SK-N-SH treated with all-trans-retinoic acid at 6 μM for 48 hours (cell line): ENCODE results near the gene NDP.

Source experiments
- ATAC-seq: fragments of 200-7000 bp; cut with Tn5 transposase; 3 replicates; pipeline ENCODE4 v1.9.1; 2020; ENCODE audit warnings: mild to moderate bottlenecking, moderate library complexity
- ARNTL ChIP-seq: fragments of 450-650 bp; formaldehyde crosslinking; IDR thresholded peaks from 2 replicates; pipeline ENCODE4 v1.5.0; 2020; ENCODE audit warnings: low read depth, mild to moderate bottlenecking, moderate library complexity, borderline replicate concordance
- BACH2 ChIP-seq: fragments of 250-450 bp; sonication (Bioruptor Pico); IDR thresholded peaks from 2 replicates; pipeline ENCODE4 v1.9.0; 2021; ENCODE audit warnings: mild to moderate bottlenecking, borderline replicate concordance
- CSDC2 ChIP-seq: fragments of 250-450 bp; sonication (Bioruptor Pico); IDR thresholded peaks from 2 replicates; pipeline ENCODE4 v1.5.0; 2020; ENCODE audit warnings: mild to moderate bottlenecking, moderate library complexity
- ESRRG ChIP-seq: fragments of 250-450 bp; sonication (Bioruptor Pico); IDR thresholded peaks from 2 replicates; pipeline ENCODE4 v1.6.1; 2021; ENCODE audit warnings: mild to moderate bottlenecking
- GLIS3 ChIP-seq: fragments of 250-450 bp; sonication (Bioruptor Pico); IDR thresholded peaks from 2 replicates; pipeline ENCODE4 v1.5.0; 2020; ENCODE audit warnings: mild to moderate bottlenecking, moderate library complexity
- ISL1 ChIP-seq: fragments of 250-450 bp; sonication (Bioruptor Pico); IDR thresholded peaks from 2 replicates; pipeline ENCODE4 v2.1.2; 2022; ENCODE audit warnings: mild to moderate bottlenecking, moderate library complexity
- OSR1 ChIP-seq: fragments of 250-450 bp; sonication (Bioruptor Pico); IDR thresholded peaks from 2 replicates; pipeline ENCODE4 v1.8.0; 2022; ENCODE audit warnings: moderate library complexity, mild to moderate bottlenecking, inconsistent platforms
- PPARA ChIP-seq: fragments of 250-450 bp; sonication (Bioruptor Pico); IDR thresholded peaks from 2 replicates; pipeline ENCODE4 v1.5.0; 2020; ENCODE audit warnings: mild to moderate bottlenecking, borderline replicate concordance
- RARB ChIP-seq: fragments of 250-450 bp; sonication (Bioruptor Pico); IDR thresholded peaks from 2 replicates; pipeline ENCODE4 v1.8.0; 2021; ENCODE audit warnings: mild to moderate bottlenecking, moderate library complexity
- SNAI2 ChIP-seq: fragments of 250-450 bp; sonication (Bioruptor Pico); IDR thresholded peaks from 2 replicates; pipeline ENCODE4 v1.5.0; 2020; ENCODE audit warnings: mild to moderate bottlenecking, moderate library complexity
- TCF4 ChIP-seq: fragments of 250-450 bp; sonication (Bioruptor Pico); IDR thresholded peaks from 2 replicates; pipeline ENCODE4 v1.8.0; 2021; ENCODE audit warnings: mild to moderate bottlenecking, moderate library complexity, borderline replicate concordance
- TOX ChIP-seq: fragments of 250-450 bp; sonication (Bioruptor Pico); IDR thresholded peaks from 2 replicates; pipeline ENCODE4 v1.8.0; 2021; ENCODE audit warnings: mild to moderate bottlenecking, moderate library complexity, borderline replicate concordance
- ZC3H10 ChIP-seq: fragments of 250-450 bp; sonication (Bioruptor Pico); IDR thresholded peaks from 2 replicates; pipeline ENCODE4 v1.5.1; 2021; ENCODE audit warnings: mild to moderate bottlenecking, moderate library complexity
- ZFP30 ChIP-seq: fragments of 450-650 bp; formaldehyde crosslinking; IDR thresholded peaks from 2 replicates; pipeline ENCODE4 v1.5.0; 2022; ENCODE audit warnings: mild to moderate bottlenecking, moderate library complexity
- ZNF70 ChIP-seq: fragments of 450-650 bp; formaldehyde crosslinking; IDR thresholded peaks from 2 replicates; pipeline ENCODE4 v1.5.0; 2020; ENCODE audit warnings: mild to moderate bottlenecking, moderate library complexity
- ZNF8 ChIP-seq: fragments of 450-650 bp; formaldehyde crosslinking; IDR thresholded peaks from 2 replicates; pipeline ENCODE4 v1.5.0; 2020; ENCODE audit warnings: mild to moderate bottlenecking, moderate library complexity
- TF ChIP-seq, protein P1 (sequence below): fragments of 250-450 bp; sonication (Bioruptor Pico); IDR thresholded peaks from 2 replicates; pipeline ENCODE4 v1.5.1; 2021; ENCODE audit warnings: mild to moderate bottlenecking, moderate library complexity
- TF ChIP-seq, protein P2 (sequence below): fragments of 250-450 bp; sonication (Bioruptor Pico); IDR thresholded peaks from 2 replicates; pipeline ENCODE4 v1.5.1; 2020; ENCODE audit warnings: low read depth, mild to moderate bottlenecking, moderate library complexity
- TF ChIP-seq, protein P3 (sequence below): fragments of 250-450 bp; sonication (Bioruptor Pico); IDR thresholded peaks from 2 replicates; pipeline ENCODE4 v1.5.0; 2020; ENCODE audit warnings: mild to moderate bottlenecking, moderate library complexity
- TF ChIP-seq, protein P4 (sequence below): fragments of 250-450 bp; sonication (Bioruptor Pico); IDR thresholded peaks from 2 replicates; pipeline ENCODE4 v1.8.0; 2020; ENCODE audit warnings: mild to moderate bottlenecking, moderate library complexity, borderline replicate concordance

Gene NDP

DNA sequence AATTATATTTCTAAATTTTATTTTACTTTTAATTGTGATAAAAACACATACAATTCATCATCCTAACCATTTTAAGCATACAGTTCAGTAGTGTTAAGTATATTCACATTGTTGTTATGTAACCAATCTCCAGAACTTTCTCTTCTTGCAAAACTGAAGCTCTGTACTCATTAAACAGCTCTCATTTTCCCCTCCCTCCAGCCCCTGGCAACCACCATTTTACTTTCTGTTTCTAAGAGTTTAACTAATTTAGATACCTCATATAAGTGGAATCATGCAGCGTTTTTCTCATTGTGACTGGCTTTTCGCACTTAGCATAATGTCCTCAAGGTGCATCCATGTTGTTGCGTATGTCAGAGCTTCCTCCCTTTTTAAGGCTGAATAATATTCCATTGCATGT is 46.7 kb upstream of the NDP start (continued):
- TF ChIP-seq TOX (CRISPR knock-in tag) (no peak), OSR1 (CRISPR knock-in tag) (no peak), SNAI2 (CRISPR knock-in tag) (no peak), ESRRG (CRISPR knock-in tag) (no peak), RARB (no peak), GLIS3 (CRISPR knock-in tag) (no peak)
- TF ChIP-seq, protein P1, sequence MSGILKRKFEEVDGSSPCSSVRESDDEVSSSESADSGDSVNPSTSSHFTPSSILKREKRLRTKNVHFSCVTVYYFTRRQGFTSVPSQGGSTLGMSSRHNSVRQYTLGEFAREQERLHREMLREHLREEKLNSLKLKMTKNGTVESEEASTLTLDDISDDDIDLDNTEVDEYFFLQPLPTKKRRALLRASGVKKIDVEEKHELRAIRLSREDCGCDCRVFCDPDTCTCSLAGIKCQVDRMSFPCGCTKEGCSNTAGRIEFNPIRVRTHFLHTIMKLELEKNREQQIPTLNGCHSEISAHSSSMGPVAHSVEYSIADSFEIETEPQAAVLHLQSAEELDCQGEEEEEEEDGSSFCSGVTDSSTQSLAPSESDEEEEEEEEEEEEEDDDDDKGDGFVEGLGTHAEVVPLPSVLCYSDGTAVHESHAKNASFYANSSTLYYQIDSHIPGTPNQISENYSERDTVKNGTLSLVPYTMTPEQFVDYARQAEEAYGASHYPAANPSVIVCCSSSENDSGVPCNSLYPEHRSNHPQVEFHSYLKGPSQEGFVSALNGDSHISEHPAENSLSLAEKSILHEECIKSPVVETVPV, result no peak

DNA sequence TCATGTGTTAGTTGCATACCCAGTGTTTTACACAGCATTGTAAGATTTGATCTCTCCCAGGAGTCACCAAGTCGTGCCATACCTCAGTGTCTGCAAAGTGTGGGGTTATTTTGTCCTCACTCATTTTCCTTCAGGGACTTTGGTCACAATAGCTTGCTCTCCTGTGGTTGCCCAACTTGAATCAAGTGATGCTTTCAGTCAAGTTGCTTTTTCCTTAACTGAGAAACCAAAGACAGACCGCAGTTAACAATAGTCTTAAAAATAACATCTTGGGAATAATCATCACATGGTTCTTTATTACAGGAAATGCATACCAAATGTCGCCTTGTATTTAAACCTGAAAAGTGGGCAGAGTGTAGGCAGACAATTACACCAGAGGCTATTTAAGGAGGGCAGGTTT is 44.5 kb upstream of the NDP start:
- peak; percentile 31; the same call in 2 of the 3 replicates for ATAC-seq
- TF ChIP-seq ZNF70 (CRISPR knock-in tag) (no peak), TOX (CRISPR knock-in tag) (no peak)

DNA sequence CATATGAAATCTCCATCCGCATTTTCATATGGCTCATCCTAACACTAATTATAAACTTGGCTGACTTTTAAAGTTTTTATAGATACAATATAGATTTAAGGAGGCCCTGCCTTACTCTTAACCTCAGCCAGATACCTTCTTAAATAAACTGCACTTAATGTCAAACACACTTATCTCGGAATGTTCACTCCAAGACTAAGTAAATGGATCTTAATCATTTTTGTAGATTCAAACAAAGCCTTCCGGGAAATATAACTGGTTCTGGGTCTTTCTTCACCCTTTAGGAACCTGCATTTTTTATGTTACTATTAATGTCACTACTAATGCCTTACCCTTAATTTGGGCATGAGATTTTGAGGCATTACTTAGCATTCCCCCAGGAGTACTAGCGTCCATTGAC is 43.7 kb upstream of the NDP start:
- no peak for ATAC-seq
- TF ChIP-seq SNAI2 (CRISPR knock-in tag) (no peak), TOX (CRISPR knock-in tag) (no peak), ZNF8 (CRISPR knock-in tag) (no peak), ISL1 (CRISPR knock-in tag) (no peak), BACH2 (CRISPR knock-in tag) (no peak)
- TF ChIP-seq, protein P2, sequence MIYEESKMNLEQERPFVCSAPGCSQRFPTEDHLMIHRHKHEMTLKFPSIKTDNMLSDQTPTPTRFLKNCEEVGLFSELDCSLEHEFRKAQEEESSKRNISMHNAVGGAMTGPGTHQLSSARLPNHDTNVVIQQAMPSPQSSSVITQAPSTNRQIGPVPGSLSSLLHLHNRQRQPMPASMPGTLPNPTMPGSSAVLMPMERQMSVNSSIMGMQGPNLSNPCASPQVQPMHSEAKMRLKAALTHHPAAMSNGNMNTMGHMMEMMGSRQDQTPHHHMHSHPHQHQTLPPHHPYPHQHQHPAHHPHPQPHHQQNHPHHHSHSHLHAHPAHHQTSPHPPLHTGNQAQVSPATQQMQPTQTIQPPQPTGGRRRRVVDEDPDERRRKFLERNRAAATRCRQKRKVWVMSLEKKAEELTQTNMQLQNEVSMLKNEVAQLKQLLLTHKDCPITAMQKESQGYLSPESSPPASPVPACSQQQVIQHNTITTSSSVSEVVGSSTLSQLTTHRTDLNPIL, result no peak
- TF ChIP-seq, protein P3, sequence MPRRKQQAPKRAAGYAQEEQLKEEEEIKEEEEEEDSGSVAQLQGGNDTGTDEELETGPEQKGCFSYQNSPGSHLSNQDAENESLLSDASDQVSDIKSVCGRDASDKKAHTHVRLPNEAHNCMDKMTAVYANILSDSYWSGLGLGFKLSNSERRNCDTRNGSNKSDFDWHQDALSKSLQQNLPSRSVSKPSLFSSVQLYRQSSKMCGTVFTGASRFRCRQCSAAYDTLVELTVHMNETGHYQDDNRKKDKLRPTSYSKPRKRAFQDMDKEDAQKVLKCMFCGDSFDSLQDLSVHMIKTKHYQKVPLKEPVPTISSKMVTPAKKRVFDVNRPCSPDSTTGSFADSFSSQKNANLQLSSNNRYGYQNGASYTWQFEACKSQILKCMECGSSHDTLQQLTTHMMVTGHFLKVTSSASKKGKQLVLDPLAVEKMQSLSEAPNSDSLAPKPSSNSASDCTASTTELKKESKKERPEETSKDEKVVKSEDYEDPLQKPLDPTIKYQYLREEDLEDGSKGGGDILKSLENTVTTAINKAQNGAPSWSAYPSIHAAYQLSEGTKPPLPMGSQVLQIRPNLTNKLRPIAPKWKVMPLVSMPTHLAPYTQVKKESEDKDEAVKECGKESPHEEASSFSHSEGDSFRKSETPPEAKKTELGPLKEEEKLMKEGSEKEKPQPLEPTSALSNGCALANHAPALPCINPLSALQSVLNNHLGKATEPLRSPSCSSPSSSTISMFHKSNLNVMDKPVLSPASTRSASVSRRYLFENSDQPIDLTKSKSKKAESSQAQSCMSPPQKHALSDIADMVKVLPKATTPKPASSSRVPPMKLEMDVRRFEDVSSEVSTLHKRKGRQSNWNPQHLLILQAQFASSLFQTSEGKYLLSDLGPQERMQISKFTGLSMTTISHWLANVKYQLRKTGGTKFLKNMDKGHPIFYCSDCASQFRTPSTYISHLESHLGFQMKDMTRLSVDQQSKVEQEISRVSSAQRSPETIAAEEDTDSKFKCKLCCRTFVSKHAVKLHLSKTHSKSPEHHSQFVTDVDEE, result no peak

DNA sequence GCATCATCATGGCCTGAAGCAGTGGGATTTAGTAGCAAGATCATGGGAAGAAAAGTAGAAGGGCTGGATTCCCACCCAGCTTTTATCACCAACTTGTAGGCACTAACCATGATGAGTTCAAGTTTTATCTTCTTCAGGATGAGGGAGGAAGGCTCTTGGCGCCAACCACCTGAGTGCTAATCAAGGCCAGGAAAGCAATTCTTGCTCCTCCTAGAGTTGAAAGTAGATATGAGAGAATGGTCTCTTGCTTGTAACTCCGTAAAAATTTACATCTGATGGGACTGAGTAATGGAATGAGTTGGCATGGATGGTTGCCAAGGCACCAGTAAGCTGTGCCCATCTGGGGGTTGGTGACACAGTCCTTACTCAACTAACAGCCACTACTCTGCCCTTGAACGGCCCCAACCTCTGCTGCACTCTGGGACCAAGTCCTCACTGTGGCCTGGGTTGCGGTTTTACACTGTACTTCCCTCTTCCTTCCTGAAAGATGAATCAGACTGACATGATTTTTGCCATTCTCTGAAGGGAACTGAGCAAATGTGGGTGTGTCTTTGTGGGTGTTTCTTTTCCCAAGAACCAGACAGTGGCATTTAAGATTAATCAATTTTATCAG is 39.4 kb upstream of the NDP start:
- no peak for TF ChIP-seq ZC3H10 (CRISPR knock-in tag)
- no peak for TF ChIP-seq ZFP30 (CRISPR knock-in tag)
- no peak for TF ChIP-seq TOX (CRISPR knock-in tag)
- TF ChIP-seq PPARA, result no peak
- no peak for TF ChIP-seq OSR1 (CRISPR knock-in tag)
- TF ChIP-seq, protein P3, result no peak
- peak; percentile 99 for ATAC-seq

DNA sequence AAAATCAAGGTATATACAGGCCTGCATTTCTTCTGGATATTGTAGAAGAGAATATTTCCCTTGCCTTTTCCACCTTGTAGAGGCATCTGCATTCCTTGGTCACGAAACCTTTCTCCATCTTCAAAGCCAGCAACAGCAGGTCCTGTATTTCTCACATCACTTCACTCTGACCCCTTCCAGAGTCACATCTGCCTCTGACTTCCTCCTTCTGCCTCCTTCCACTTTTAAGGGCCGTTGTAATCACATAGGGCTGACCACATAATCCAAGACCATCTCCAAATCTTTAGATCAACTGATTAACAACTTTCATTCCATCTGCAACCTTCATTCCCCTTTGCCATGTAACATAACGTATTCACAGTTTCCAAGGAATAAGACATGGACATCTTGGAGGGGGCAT is 38.3 kb upstream of the NDP start:
- ATAC-seq, result no peak
- no peak for TF ChIP-seq ZC3H10 (CRISPR knock-in tag)
- no peak for TF ChIP-seq PPARA
- no peak for TF ChIP-seq TCF4 (CRISPR knock-in tag)
- no peak for TF ChIP-seq SNAI2 (CRISPR knock-in tag)
- TF ChIP-seq, protein P4, sequence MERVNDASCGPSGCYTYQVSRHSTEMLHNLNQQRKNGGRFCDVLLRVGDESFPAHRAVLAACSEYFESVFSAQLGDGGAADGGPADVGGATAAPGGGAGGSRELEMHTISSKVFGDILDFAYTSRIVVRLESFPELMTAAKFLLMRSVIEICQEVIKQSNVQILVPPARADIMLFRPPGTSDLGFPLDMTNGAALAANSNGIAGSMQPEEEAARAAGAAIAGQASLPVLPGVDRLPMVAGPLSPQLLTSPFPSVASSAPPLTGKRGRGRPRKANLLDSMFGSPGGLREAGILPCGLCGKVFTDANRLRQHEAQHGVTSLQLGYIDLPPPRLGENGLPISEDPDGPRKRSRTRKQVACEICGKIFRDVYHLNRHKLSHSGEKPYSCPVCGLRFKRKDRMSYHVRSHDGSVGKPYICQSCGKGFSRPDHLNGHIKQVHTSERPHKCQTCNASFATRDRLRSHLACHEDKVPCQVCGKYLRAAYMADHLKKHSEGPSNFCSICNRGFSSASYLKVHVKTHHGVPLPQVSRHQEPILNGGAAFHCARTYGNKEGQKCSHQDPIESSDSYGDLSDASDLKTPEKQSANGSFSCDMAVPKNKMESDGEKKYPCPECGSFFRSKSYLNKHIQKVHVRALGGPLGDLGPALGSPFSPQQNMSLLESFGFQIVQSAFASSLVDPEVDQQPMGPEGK (CRISPR knock-in tag), result no peak
- no peak for TF ChIP-seq GLIS3 (CRISPR knock-in tag)
- TF ChIP-seq ARNTL (CRISPR knock-in tag), result no peak
- TF ChIP-seq CSDC2 (CRISPR knock-in tag), result no peak
- TF ChIP-seq, protein P3, result no peak
- no peak for TF ChIP-seq ZNF70 (CRISPR knock-in tag)
